Measurements from ENCODE around the gene DYNC2I2.
"Not testable (repeated sequence)": the region's sequence is repeated elsewhere in the genome, so short reads cannot be mapped to it uniquely, and the experiment has no call there.

DYNC2I2 gene

DNA sequence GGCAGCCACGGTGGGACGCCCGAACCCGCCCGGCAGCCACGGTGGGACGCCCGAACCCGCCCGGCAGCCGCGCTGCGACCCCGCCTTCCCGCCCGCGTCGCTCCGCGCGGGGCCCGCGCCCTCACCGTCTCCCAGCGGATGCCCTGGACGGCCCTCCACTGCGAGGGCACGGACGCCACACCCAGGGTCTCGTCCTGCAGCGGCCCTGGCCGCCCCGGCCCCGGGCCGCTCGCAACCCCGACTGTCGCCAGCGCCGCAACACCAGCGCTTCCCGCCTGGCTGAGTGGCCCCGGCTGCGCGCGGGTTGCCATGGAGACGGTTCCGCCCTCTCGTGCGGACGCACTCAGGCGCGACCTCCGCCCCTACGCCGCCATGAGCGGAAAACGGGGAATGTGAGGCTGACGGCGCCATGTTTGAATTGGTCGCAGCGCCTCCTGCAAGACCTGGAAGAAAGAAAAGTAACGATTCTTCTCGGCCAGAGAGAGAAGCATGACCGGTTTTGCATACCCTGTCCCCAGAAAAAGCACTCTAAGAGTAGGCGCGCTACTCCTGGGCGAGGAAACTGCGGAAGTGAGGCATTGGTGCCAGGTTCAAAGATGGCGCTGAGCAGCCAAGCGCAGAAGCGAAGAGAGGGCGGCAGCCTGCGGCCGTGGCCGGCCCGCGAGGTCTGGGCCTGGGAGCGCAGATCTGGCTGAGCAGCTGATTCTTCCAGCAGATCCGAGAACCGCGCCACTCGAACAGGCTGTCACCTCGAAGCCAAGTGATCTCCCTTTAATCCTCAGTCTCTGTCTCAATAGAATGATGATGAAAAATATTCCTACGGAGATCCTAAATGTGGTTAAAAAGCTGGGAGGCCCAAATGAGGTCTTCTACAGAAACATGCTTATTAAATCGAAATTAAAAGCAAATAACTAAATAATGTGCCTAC lies at the start of gene DYNC2I2:
TSS of gene DYNC2I2 (minus strand) at position 432 of the 928 bp plus-strand sequence. CDS start at position 311, 121 bp downstream.
- peak within 1 kb of the TSS; percentile 99 for H3K27ac ChIP-seq (ENCODE audit: low read length)
- H3K4me1 ChIP-seq (ENCODE audit: control insufficient read depth, insufficient read depth, low read length) = peaks cover 3% of the 10 kb centered on the region
- no peaks in the 10 kb centered on the region for H3K9me3 ChIP-seq (ENCODE audit: control insufficient read depth in 2 of 2, low read length in 2 of 2)
- H3K36me3 ChIP-seq (ENCODE audit: control insufficient read depth in 2 of 2, insufficient read depth in 2 of 2, low read length in 2 of 2) = no peaks in the 10 kb centered on the region
- H3K4me3 ChIP-seq (ENCODE audit: low read length in 2 of 2) = peak within 1 kb of the TSS; percentile 62 to 85
- H3K27me3 ChIP-seq (ENCODE audit: control insufficient read depth in 1 of 2, insufficient read depth in 2 of 2, low read length in 2 of 2) = no peaks in the 10 kb centered on the region
- peak within 1 kb of the TSS; percentile 76 to 98 for H3K9ac ChIP-seq (ENCODE audit: low read length in 2 of 2)

DNA sequence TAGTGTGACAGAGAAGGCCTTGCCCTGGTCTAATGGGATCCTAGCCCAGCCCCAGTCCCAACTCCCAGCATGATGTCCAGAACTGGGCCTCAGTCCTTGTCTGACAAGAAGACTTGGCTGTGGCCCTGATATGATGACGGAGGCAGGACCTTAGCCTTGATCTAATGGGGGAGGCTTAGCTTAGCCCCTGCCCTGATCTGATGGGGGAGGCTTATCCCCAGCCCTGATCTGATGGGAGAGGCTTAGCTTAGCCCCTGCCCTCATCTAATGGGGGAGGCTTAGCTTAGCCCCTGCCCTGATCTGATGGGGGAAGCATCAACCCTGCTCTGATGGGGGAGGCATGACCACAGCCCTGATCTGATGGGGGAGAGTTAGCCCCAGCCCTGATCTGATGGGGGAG lies 49.4 kb upstream of the DYNC2I2 start:
- Histone ChIP-seq H3K9me3 (ENCODE audit: control insufficient read depth in 2 of 2, low read length in 2 of 2) (no peaks in the 10 kb centered on the region), H3K27me3 (ENCODE audit: control insufficient read depth in 1 of 2, insufficient read depth in 2 of 2, low read length in 2 of 2) (no peaks in the 10 kb centered on the region), H3K36me3 (ENCODE audit: control insufficient read depth in 2 of 2, insufficient read depth in 2 of 2, low read length in 2 of 2) (no peaks in the 10 kb centered on the region), H3K4me1 (ENCODE audit: control insufficient read depth, insufficient read depth, low read length) (peaks cover 11% of the 10 kb centered on the region), H3K4me3 (ENCODE audit: low read length in 2 of 2) (no peak overlapping the region), H3K9ac (ENCODE audit: low read length in 2 of 2) (no peak overlapping the region), H3K27ac (ENCODE audit: low read length) (no peak overlapping the region)

GRCh38 chr9:128705051-128705965 lies 48.7 kb upstream of the DYNC2I2 start:
- Histone ChIP-seq H3K27me3 (ENCODE audit: control insufficient read depth in 1 of 2, insufficient read depth in 2 of 2, low read length in 2 of 2) (no peaks in the 10 kb centered on the region), H3K4me3 (ENCODE audit: low read length in 2 of 2) (no peak overlapping the region), H3K9ac (ENCODE audit: low read length in 2 of 2) (no peak overlapping the region), H3K4me1 (ENCODE audit: control insufficient read depth, insufficient read depth, low read length) (peaks cover 11% of the 10 kb centered on the region), H3K9me3 (ENCODE audit: control insufficient read depth in 2 of 2, low read length in 2 of 2) (no peaks in the 10 kb centered on the region), H3K36me3 (ENCODE audit: control insufficient read depth in 2 of 2, insufficient read depth in 2 of 2, low read length in 2 of 2) (no peaks in the 10 kb centered on the region), H3K27ac (ENCODE audit: low read length) (no peak overlapping the region)

DNA sequence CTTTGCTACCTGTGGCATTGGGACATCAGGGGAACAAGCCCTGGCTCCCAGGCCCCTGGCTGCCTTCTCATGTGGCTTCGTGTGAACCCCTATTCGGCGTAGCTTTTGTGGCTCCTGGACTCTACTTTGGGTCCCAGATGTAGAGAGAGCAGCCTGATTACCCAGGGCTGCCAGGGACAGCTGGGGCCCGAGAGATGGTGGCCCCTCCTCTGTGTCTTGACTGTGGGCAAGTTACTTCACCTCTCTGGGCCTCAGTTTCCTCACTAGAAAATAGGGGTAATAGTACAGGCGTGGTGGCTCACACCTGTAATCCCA lies 47.7 kb upstream of the DYNC2I2 start:
- Histone ChIP-seq H3K27ac (ENCODE audit: low read length) (no peak overlapping the region), H3K4me3 (ENCODE audit: low read length in 2 of 2) (no peak overlapping the region), H3K9ac (ENCODE audit: low read length in 2 of 2) (no peak overlapping the region)

GRCh38 chr9:128703616-128704355 lies 47.1 kb upstream of the DYNC2I2 start:
- no peaks in the 10 kb centered on the region for H3K36me3 ChIP-seq (ENCODE audit: control insufficient read depth in 2 of 2, insufficient read depth in 2 of 2, low read length in 2 of 2)
- H3K9ac ChIP-seq (ENCODE audit: low read length in 2 of 2) = no peak overlapping the region
- H3K4me1 ChIP-seq (ENCODE audit: control insufficient read depth, insufficient read depth, low read length) = peaks cover 11% of the 10 kb centered on the region
- H3K27ac ChIP-seq (ENCODE audit: low read length) = no peak overlapping the region
- no peaks in the 10 kb centered on the region for H3K27me3 ChIP-seq (ENCODE audit: control insufficient read depth in 1 of 2, insufficient read depth in 2 of 2, low read length in 2 of 2)
- no peaks in the 10 kb centered on the region for H3K9me3 ChIP-seq (ENCODE audit: control insufficient read depth in 2 of 2, low read length in 2 of 2)
- H3K4me3 ChIP-seq (ENCODE audit: low read length in 2 of 2) = peak overlapping the region in 1 of 2 donors; percentile 76

More for the DNA sequence above, 47.7 kb upstream of the DYNC2I2 start:
- Histone ChIP-seq H3K27me3 (ENCODE audit: control insufficient read depth in 1 of 2, insufficient read depth in 2 of 2, low read length in 2 of 2) (no peaks in the 10 kb centered on the region), H3K9me3 (ENCODE audit: control insufficient read depth in 2 of 2, low read length in 2 of 2) (no peaks in the 10 kb centered on the region), H3K4me1 (ENCODE audit: control insufficient read depth, insufficient read depth, low read length) (peaks cover 11% of the 10 kb centered on the region), H3K36me3 (ENCODE audit: control insufficient read depth in 2 of 2, insufficient read depth in 2 of 2, low read length in 2 of 2) (no peaks in the 10 kb centered on the region)

GRCh38 chr9:128702949-128703615 lies 46.4 kb upstream of the DYNC2I2 start:
- peak overlapping the region; percentile 65 to 76 for H3K4me3 ChIP-seq (ENCODE audit: low read length in 2 of 2)
- H3K4me1 ChIP-seq (ENCODE audit: control insufficient read depth, insufficient read depth, low read length) = peaks cover 11% of the 10 kb centered on the region
- H3K27ac ChIP-seq (ENCODE audit: low read length) = no peak overlapping the region
- no peaks in the 10 kb centered on the region for H3K36me3 ChIP-seq (ENCODE audit: control insufficient read depth in 2 of 2, insufficient read depth in 2 of 2, low read length in 2 of 2)
- peak overlapping the region; percentile 13 to 55 for H3K9ac ChIP-seq (ENCODE audit: low read length in 2 of 2)
- H3K27me3 ChIP-seq (ENCODE audit: control insufficient read depth in 1 of 2, insufficient read depth in 2 of 2, low read length in 2 of 2) = no peaks in the 10 kb centered on the region
- no peaks in the 10 kb centered on the region for H3K9me3 ChIP-seq (ENCODE audit: control insufficient read depth in 2 of 2, low read length in 2 of 2)

- H3K4me1 ChIP-seq (ENCODE audit: control insufficient read depth, insufficient read depth, low read length) = peaks cover 11% of the 10 kb centered on the region
- peak within 1 kb of the TSS; percentile 42 to 55 for H3K9ac ChIP-seq (ENCODE audit: low read length in 2 of 2)
- H3K4me3 ChIP-seq (ENCODE audit: low read length in 2 of 2) = peak within 1 kb of the TSS; percentile 65 to 76
- no peaks in the 10 kb centered on the region for H3K27me3 ChIP-seq (ENCODE audit: control insufficient read depth in 1 of 2, insufficient read depth in 2 of 2, low read length in 2 of 2)
- H3K9me3 ChIP-seq (ENCODE audit: control insufficient read depth in 2 of 2, low read length in 2 of 2) = no peaks in the 10 kb centered on the region
- H3K36me3 ChIP-seq (ENCODE audit: control insufficient read depth in 2 of 2, insufficient read depth in 2 of 2, low read length in 2 of 2) = no peaks in the 10 kb centered on the region
- no peak within 1 kb of the TSS for H3K27ac ChIP-seq (ENCODE audit: low read length)
Measured at GRCh38 chr9:128702445-128702948, 45.9 kb upstream of the DYNC2I2 start, which contains the start of gene PKN3. Gene PKN3 (plus strand): TSS chr9:128702503. CDS start chr9:128702916, 413 bp downstream.

GRCh38 chr9:128701227-128701854 lies 44.7 kb upstream of the DYNC2I2 start:
- Histone ChIP-seq H3K9ac (ENCODE audit: low read length in 2 of 2) (no peak overlapping the region), H3K4me3 (ENCODE audit: low read length in 2 of 2) (no peak overlapping the region), H3K9me3 (ENCODE audit: control insufficient read depth in 2 of 2, low read length in 2 of 2) (no peaks in the 10 kb centered on the region)

DNA sequence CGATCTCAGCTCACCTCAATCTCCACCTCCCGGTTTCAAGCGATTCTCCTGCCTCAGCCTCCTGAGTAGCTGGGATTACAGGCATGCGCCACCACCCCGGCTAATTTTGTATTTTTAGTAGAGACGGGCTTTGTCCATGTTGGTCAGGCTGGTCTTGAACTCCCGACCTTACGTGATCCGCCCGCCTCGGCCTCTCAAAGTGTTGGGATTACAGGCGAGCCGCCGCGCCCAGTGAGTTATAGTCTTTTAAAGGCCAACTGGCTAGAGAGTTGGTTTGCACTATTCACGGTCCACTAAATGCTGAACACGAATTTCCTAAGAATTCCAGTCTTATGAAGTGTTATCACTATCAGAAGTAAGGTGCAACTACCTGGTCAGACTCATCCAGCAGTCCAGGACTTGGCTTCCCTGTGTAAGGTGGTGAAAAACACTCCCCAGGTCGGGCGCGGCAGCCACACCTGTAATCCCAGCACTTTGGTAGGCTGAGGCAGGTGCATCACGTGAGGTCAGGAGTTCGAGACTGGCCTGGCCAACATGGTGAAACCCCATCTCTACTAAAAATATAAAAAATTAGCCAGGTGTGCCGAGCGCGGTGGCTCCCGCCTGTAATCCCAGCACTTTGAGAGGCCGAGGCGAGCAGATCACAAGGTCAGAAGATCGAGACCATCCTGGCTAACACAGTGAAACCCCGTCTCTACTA lies 42.6 kb upstream of the DYNC2I2 start:
- not testable (repeated sequence) for H3K27me3 ChIP-seq (ENCODE audit: control insufficient read depth in 1 of 2, insufficient read depth in 2 of 2, low read length in 2 of 2); H3K4me3 ChIP-seq (ENCODE audit: low read length in 2 of 2); H3K9ac ChIP-seq (ENCODE audit: low read length in 2 of 2); H3K9me3 ChIP-seq (ENCODE audit: control insufficient read depth in 2 of 2, low read length in 2 of 2); H3K27ac ChIP-seq (ENCODE audit: low read length)
- Histone ChIP-seq H3K36me3 (ENCODE audit: control insufficient read depth in 2 of 2, insufficient read depth in 2 of 2, low read length in 2 of 2) (peaks cover 11 to 13% of the 10 kb centered on the region in 2 donors), H3K4me1 (ENCODE audit: control insufficient read depth, insufficient read depth, low read length) (peaks cover 11% of the 10 kb centered on the region)

More at GRCh38 chr9:128701227-128701854, 44.7 kb upstream of the DYNC2I2 start:
- H3K4me1 ChIP-seq (ENCODE audit: control insufficient read depth, insufficient read depth, low read length) = peaks cover 11% of the 10 kb centered on the region
- no peak overlapping the region for H3K27ac ChIP-seq (ENCODE audit: low read length)
- H3K27me3 ChIP-seq (ENCODE audit: control insufficient read depth in 1 of 2, insufficient read depth in 2 of 2, low read length in 2 of 2) = no peaks in the 10 kb centered on the region
- H3K36me3 ChIP-seq (ENCODE audit: control insufficient read depth in 2 of 2, insufficient read depth in 2 of 2, low read length in 2 of 2) = peaks cover 0 to 5% of the 10 kb centered on the region in 2 donors

Measured in stomach smooth muscle (tissue), 2 donors.